Ishikawa (cell line): ENCODE measurements around the gene TMBIM4.

ENCODE experiments used
- CEBPB ChIP-seq: IDR thresholded peaks from 2 replicates; pipeline ENCODE4 v1.6.1; 2012
- CREB1 ChIP-seq: IDR thresholded peaks from 2 replicates; pipeline ENCODE4 v1.6.1; 2012; ENCODE audit warnings: low read depth
- EGR1 ChIP-seq: IDR thresholded peaks from 2 replicates; pipeline ENCODE4 v1.6.1; 2012
- EP300 ChIP-seq: IDR thresholded peaks from 2 replicates; pipeline ENCODE4 v1.6.1; 2012; ENCODE audit warnings: borderline replicate concordance
- FOXM1 ChIP-seq: IDR thresholded peaks from 2 replicates; pipeline ENCODE4 v1.6.1; 2012; ENCODE audit warnings: low read depth, borderline replicate concordance
- MAX ChIP-seq: IDR thresholded peaks from 2 replicates; pipeline ENCODE4 v1.6.1; 2012
- NFIC ChIP-seq: IDR thresholded peaks from 2 replicates; pipeline ENCODE4 v1.6.1; 2012
- RAD21 ChIP-seq: IDR thresholded peaks from 2 replicates; pipeline ENCODE4 v1.6.1; 2012; ENCODE audit warnings: low read depth
- TAF1 ChIP-seq: IDR thresholded peaks from 2 replicates; pipeline ENCODE4 v1.6.1; 2012; ENCODE audit warnings: low read depth, mild to moderate bottlenecking
- TCF12 ChIP-seq: IDR thresholded peaks from 2 replicates; pipeline ENCODE4 v1.6.1; 2012; ENCODE audit warnings: low read depth
- TEAD4 ChIP-seq: IDR thresholded peaks from 2 replicates; pipeline ENCODE4 v1.6.1; 2012
- USF1 ChIP-seq: IDR thresholded peaks from 2 replicates; pipeline ENCODE4 v1.6.1; 2012
- YY1 ChIP-seq: IDR thresholded peaks from 2 replicates; pipeline ENCODE4 v1.6.1; 2012; ENCODE audit warnings: low read depth
- ZBTB7A ChIP-seq: IDR thresholded peaks from 2 replicates; pipeline ENCODE4 v1.6.1; 2012; ENCODE audit warnings: low read depth
- TF ChIP-seq, protein P1 (sequence below): IDR thresholded peaks from 2 replicates; pipeline ENCODE4 v1.6.1; 2012; ENCODE audit warnings: low read depth, mild to moderate bottlenecking

The TMBIM4 gene

DNA sequence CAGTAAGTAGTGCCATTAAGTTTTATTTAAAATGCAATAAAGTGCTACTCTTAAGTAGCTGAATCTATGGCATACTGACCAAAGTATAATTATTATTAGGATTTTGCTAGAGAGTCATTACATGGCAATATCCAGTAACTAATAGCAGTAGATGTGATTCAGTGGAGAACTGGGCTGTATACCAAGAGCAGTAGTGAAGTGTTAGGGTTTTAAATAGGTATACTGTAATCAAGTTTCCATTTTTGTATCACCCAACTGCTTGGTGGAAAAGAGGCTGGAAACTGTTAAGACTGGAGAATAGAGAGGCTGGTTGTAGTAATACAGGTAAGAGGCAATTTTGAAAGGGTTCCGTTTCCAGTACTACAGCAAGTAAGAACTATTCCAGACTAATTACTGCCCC, 25.9 kb downstream of the TMBIM4 start:
- TF ChIP-seq MAX (no peak), NFIC (no peak), YY1 (no peak), RAD21 (no peak), TCF12 (no peak), EGR1 (no peak), TAF1 (no peak)

DNA sequence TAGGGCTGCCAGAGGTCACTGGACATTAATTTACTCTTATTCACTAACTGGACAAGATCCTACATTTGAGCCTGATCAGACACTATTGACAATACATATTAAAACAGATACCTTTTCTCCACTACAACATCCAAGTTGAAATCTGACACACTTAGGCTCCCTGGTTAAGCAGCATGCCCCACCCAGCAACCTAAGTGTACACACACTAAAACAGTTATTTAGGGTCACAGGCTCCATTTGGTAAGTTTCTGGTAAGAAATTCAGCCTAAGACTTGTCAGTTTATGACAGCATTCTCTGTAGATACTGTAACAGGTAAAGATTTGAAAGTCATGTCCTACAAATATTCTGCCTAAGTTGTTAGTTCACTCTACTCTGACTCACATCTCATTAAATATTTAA, 27.0 kb downstream of the TMBIM4 start:
- no peak for TF ChIP-seq RAD21

GRCh38 chr12:66141299-66141698, 28.5 kb downstream of the TMBIM4 start:
- TF ChIP-seq, protein P1, sequence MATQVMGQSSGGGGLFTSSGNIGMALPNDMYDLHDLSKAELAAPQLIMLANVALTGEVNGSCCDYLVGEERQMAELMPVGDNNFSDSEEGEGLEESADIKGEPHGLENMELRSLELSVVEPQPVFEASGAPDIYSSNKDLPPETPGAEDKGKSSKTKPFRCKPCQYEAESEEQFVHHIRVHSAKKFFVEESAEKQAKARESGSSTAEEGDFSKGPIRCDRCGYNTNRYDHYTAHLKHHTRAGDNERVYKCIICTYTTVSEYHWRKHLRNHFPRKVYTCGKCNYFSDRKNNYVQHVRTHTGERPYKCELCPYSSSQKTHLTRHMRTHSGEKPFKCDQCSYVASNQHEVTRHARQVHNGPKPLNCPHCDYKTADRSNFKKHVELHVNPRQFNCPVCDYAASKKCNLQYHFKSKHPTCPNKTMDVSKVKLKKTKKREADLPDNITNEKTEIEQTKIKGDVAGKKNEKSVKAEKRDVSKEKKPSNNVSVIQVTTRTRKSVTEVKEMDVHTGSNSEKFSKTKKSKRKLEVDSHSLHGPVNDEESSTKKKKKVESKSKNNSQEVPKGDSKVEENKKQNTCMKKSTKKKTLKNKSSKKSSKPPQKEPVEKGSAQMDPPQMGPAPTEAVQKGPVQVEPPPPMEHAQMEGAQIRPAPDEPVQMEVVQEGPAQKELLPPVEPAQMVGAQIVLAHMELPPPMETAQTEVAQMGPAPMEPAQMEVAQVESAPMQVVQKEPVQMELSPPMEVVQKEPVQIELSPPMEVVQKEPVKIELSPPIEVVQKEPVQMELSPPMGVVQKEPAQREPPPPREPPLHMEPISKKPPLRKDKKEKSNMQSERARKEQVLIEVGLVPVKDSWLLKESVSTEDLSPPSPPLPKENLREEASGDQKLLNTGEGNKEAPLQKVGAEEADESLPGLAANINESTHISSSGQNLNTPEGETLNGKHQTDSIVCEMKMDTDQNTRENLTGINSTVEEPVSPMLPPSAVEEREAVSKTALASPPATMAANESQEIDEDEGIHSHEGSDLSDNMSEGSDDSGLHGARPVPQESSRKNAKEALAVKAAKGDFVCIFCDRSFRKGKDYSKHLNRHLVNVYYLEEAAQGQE, result no peak
- TF ChIP-seq NFIC (no peak), TCF12 (no peak), TEAD4 (no peak), CREB1 (no peak), FOXM1 (no peak)

GRCh38 chr12:66140731-66141130, 29.1 kb downstream of the TMBIM4 start:
- no peak for TF ChIP-seq FOXM1

DNA sequence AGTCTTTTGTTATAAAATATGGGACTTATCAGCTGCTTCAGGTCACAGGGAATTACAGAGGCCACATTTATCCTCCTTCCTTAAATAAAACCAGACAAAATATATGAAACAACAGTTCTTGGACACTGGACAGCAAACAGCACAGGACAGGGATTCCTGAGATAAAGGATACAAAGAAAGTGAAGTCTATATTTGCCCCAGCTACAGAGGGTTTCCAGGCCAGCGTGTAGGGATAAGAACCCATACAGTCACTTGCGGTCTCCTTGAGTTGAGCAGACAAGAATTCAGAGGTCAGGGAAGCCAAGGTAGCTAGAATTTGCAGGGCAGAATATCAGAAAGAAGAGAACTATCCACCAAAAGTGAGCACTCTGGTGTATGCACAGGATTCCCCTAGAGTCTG, 30.5 kb downstream of the TMBIM4 start:
- no peak for TF ChIP-seq CREB1
- no peak for TF ChIP-seq TCF12
- no peak for TF ChIP-seq MAX
- no peak for TF ChIP-seq RAD21
- TF ChIP-seq USF1, result no peak
- no peak for TF ChIP-seq YY1

DNA sequence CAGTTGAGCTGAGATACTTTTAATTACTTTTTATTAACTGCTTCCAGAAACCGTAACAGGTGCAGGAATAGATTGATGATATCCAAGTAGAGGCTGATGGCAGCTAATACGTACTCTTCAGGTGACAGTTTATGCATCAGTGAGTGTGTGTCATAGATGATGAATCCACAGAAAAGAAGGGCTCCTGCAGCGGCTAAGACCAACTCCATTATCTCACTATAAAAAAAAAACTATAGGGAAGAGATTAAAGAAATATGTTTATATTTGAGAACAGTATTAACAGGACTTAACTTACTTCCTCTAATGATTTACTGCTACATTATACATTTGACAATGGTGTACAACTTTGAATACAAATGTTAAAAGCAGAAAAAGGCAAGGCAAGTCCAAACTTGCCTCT, 31.9 kb downstream of the TMBIM4 start:
- TF ChIP-seq NFIC (no peak), EP300 (no peak), CEBPB (no peak), CREB1 (no peak), EGR1 (no peak), TEAD4 (no peak), MAX (no peak), USF1 (no peak), RAD21 (no peak), YY1 (no peak), ZBTB7A (no peak), TAF1 (no peak), TCF12 (no peak), FOXM1 (no peak)
- TF ChIP-seq, protein P1, result no peak

- TF ChIP-seq RAD21, result no peak; the same call in 1 of the 2 replicates
- TF ChIP-seq TCF12, result peak; percentile 57; the same call in 1 of the 2 replicates
- TF ChIP-seq, protein P1, result no peak
- TF ChIP-seq YY1, result peak; percentile 55; the same call in 1 of the 2 replicates
- TF ChIP-seq CREB1, result no peak
- TF ChIP-seq TAF1, result no peak
- TF ChIP-seq TEAD4, result peak; percentile 87
- no peak for TF ChIP-seq USF1
- no peak for TF ChIP-seq CEBPB
- TF ChIP-seq FOXM1, result no peak
- TF ChIP-seq MAX, result peak; percentile 26; the same call in 1 of the 2 replicates
- peak; percentile 35; the same call in 1 of the 2 replicates for TF ChIP-seq EP300
- no peak for TF ChIP-seq NFIC
- no peak for TF ChIP-seq EGR1
- TF ChIP-seq ZBTB7A, result no peak
These were observed 37.4 kb downstream of the TMBIM4 start for GRCh38 chr12:66132408-66132807.
